GM19193 (cell line): ENCODE results near the gene STK17B.

ENCODE experiments used
- POLR2A ChIP-seq: IDR thresholded peaks from 4 replicates; pipeline ENCODE4 v1.6.1; 2011; ENCODE audit not compliant: insufficient read depth, insufficient read length; ENCODE audit errors: extremely low read depth

Gene STK17B

GRCh38 chr2:196119926-196120325 is 51.5 kb downstream of the STK17B start:
- no peak for TF ChIP-seq POLR2A

- no peak for TF ChIP-seq POLR2A
Measured at GRCh38 chr2:196117214-196117705, 54.1 kb downstream of the STK17B start.

DNA sequence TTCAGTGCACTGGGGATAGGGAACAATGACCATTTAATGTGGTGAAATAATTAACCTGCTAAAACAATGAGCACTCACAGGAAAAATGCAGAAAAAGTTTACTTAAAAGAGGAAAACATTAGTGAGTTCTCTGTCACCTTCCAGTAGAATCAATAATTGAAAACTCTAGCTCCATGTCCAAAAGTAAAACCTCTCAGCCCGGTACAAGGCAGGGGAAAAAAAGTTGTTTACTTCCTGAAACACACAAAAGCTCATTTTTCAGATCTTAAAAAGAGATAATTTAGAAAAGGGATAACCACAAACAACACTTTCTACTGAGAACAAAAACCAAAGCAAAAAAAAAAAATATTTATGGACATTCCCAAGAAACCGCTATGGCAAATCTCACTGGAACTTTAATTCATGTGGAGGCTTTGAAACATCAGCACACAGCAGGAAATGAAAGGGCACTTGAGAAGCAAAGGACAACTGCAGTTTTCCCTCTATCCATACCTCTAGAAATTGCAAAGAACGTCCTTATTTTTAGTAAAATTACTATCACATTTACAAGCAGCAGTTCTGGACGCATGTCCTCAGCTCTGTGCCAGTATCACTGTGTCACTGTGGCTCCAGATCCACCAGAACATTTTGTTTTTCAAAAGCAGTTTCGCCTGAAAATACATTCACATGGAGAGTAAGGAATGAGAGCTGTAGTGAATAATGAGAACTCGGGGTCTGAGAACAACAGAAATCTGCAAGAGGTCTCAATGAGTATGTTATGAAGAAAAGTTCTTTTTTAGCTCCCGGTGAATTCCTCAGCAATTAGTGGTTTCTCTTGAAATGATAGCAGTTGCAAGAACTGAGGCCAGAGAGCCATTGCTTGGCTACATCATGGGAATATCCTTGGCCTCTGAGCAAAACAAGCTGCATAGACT is 58.1 kb downstream of the STK17B start:
- TF ChIP-seq POLR2A, result no peak

GRCh38 chr2:196112418-196113034 is 58.9 kb downstream of the STK17B start:
- no peak for TF ChIP-seq POLR2A

GRCh38 chr2:196108604-196109003 is 62.8 kb downstream of the STK17B start:
- TF ChIP-seq POLR2A, result no peak

DNA sequence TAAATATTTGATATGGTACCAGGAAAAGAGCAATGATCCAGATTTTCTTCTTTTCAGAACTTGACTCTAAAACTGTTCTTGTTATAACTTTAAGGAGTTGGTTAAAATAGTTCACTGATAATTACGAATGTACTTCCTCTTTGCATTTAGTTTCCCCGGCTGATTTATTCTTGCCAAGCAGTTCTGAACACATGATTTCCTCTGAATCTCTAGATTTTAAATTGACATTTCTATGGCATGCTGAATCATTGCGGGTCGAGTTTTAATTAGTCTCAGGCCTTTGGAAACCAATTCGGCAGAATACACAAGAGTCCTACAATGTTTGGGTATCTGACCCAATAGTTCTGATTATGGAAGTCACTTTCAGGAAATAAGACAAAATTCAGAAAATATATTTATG is 65.4 kb downstream of the STK17B start:
- no peak for TF ChIP-seq POLR2A

- no peak for TF ChIP-seq POLR2A
Measured at GRCh38 chr2:196104066-196104465, 67.3 kb downstream of the STK17B start.

DNA sequence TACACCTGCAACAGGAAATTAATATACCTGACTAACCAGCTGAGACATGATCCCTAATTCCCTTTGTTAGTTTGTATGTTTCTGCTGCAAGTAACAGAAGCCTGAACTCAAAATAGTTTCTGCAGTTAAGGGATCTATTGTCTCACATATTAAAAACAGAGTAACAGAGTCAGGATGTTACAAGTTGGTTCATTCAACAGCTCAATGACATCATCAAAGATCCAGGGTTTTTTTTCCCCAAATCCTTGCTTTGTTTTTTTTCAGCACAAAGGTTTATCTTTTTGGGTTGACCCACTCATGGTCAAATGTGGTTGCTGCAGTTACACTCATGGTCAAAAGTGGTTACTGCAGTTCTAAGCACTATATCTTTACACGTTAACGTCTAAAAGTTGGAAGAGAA is 67.8 kb downstream of the STK17B start:
- TF ChIP-seq POLR2A, result no peak

DNA sequence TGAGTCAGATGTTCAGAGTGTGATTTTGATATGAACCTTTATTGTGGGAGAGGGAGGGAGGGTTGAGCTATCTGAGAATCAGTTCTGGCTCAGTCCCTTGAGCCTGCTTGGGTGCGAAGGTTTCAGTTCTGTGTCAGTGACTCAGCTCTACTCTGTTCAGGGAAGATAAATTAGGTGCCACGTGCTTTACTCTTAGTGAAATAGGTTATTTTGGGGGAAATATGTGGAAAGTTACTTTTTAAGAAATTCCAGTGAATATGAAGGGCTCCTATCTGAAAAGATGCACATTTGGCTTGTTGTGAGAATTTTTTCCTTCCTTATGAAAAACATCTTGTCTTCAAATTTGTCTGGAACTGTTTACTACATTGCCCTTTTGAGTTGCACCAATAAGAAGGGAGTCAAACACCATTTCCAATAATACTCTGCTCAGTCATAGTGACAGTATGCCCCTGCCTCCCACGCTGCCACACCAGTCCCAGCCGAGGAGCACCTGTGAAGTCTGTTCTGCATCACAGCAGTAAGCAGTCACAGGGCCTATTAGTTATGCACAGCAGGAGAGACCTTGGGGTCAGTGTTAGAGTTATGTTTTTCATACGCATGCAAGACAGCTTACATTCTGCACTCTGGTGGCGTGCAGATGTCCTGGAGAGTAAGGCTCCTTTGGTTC is 69.9 kb downstream of the STK17B start:
- no peak for TF ChIP-seq POLR2A

DNA sequence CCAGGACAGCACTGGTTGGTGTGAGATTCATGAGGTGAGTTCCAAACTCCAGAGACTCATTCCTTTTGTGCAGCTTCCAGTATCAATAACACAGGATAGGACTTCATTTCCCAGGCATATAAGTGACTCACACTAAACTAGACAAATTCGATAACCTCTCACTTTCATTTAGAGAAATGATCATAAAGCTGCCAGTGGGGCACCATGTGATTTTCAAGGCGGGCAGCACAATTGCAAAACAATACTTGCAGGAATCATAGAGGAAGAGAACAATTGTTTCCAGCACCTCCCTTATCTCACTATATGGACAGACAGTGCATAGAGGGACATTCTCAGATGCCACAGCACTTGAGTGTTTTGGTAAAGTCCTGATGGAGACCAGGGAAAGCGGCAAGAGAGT is 71.5 kb downstream of the STK17B start:
- TF ChIP-seq POLR2A, result no peak

DNA sequence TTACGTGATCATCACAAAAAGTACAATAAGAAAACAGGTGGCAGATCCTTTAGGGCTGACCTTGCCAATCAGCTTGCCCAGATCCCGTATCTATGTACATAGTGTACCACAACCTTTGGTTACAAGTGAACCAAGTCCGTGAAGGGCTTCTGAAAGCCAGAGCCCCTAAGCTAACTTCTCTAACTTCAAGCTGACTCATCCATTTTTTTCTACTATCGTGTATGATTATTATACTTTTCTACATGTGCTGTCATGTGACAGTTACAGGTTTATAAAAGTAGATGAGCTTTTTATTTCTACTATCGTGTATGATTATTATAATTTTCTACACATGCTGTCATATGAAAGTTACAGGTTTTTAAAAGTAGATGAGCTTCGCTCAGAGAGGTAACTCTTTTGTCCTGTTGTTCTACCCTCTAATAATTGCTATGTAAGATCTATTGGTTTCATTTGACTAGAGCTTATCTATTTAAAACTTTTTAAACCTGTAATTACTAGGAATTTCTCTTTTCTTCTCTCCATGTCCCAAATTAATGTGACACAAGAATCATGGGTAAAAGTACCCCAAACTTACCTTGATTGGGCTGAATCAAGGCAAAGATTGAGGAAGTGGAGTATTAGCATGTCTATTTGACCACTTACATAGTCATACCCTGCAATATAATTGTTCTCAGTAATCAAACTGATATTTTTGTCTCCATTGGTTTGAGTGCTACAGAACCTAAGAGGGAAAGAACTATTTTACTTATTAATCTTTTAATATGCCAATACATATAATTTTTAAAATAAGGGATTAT is 73.3 kb downstream of the STK17B start:
- TF ChIP-seq POLR2A, result no peak

DNA sequence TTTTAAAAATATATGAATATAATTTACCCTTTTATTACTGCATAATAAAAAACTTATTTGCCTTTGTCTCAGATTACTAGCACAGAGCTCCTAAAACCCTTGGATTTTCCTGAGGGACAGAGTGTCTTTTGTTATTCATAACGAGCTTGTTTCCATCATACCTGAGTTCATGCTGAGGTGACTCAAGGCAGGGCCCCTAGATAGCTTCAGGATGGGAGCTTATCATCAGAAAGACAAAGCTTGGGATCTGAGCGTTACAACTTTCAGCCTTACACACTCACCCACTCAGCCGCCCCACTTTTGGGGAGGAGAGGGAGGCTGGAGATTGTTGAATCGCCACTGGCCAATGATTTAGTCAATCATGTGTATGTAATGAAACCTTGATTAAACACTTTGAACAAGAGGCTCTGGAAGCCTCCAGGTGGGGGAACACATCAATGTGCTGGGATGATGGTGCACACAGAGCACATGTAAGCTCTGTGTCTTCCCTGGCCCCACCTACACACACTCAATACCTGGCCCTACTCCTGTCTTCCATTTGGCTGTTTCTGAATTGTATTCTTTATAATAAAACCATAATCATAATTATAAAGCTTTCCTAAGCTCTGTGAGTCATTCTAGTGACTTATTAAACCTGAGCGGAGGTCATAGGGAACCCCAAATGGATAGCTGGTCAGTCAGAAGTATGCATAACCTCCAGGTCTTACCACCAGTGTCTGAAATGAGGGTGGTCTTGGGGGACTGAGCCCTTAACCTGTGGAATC is 74.2 kb downstream of the STK17B start:
- TF ChIP-seq POLR2A, result no peak

- no peak for TF ChIP-seq POLR2A
Measured at GRCh38 chr2:196096264-196096663, 75.1 kb downstream of the STK17B start.

- no peak for TF ChIP-seq POLR2A
Measured at GRCh38 chr2:196088203-196088602, 83.2 kb downstream of the STK17B start.
